HL-60 (cell line): ENCODE results near the gene ZCCHC9.
"Not testable (repeated sequence)": the region's sequence is repeated elsewhere in the genome, so short reads cannot be mapped to it uniquely, and the experiment has no call there.

Source experiments
- DNase-seq, 2 experiments: peaks; one replicate each; pipeline ENCODE4 v3.0.0-alpha.2; 2010 to 2020; ENCODE audit warnings: low read depth in 1 of 2, low spot score in 1 of 2
- H3K27ac ChIP-seq: fragments of 250-450 bp; sonication (Bioruptor Pico); replicated peaks from 2 replicates; pipeline ENCODE4 v1.5.1; 2020; ENCODE audit warnings: mild to moderate bottlenecking, moderate library complexity
- H3K27me3 ChIP-seq: fragments of 250-450 bp; sonication (Bioruptor Pico); 2 replicates; pipeline ENCODE4 v1.5.1; 2021; ENCODE audit warnings: mild to moderate bottlenecking, moderate library complexity; ENCODE audit not compliant: insufficient read depth, poor library complexity, severe bottlenecking
- H3K4me3 ChIP-seq: replicated peaks from 2 replicates; pipeline ENCODE4 v1.5.1; 2011; ENCODE audit warnings: mild to moderate bottlenecking, control low read depth, low read length; ENCODE audit not compliant: insufficient read depth
- CTCF ChIP-seq: IDR thresholded peaks from one replicate; pipeline ENCODE4 v1.5.1; 2011; ENCODE audit warnings: low read length, control low read depth, inconsistent platforms; ENCODE audit not compliant: insufficient read depth
- GABPA ChIP-seq: IDR thresholded peaks from 2 replicates; pipeline ENCODE4 v1.6.1; 2012; ENCODE audit warnings: low read depth
- POLR2AphosphoS5 ChIP-seq: IDR thresholded peaks from 2 replicates; pipeline ENCODE4 v1.6.1; 2012; ENCODE audit warnings: low read depth
- REST ChIP-seq: IDR thresholded peaks from 2 replicates; pipeline ENCODE4 v1.6.1; 2012; ENCODE audit warnings: low read depth; ENCODE audit not compliant: insufficient replicate concordance
- SPI1 ChIP-seq: IDR thresholded peaks from 2 replicates; pipeline ENCODE4 v1.6.1; 2012; ENCODE audit warnings: low read depth, mild to moderate bottlenecking, borderline replicate concordance

ZCCHC9 gene

GRCh38 chr5:81253875-81254274 lies 47.5 kb upstream of the ZCCHC9 start:
- no peak overlapping the region for H3K27ac ChIP-seq
- TF ChIP-seq CTCF: no peak
- no peak for TF ChIP-seq POLR2AphosphoS5
- TF ChIP-seq SPI1: no peak
- TF ChIP-seq GABPA: no peak
- TF ChIP-seq REST: no peak
- H3K4me3 ChIP-seq: no peak overlapping the region
- H3K27me3 ChIP-seq: no peaks in the 10 kb centered on the region
- DNase-seq: no peak

GRCh38 chr5:81254886-81255559 lies 46.4 kb upstream of the ZCCHC9 start:
- no peak for DNase-seq
- no peak overlapping the region for H3K4me3 ChIP-seq
- no peak overlapping the region for H3K27ac ChIP-seq
- TF ChIP-seq REST (no peak), GABPA (no peak), POLR2AphosphoS5 (no peak), CTCF (no peak), SPI1 (no peak)
- no peaks in the 10 kb centered on the region for H3K27me3 ChIP-seq

GRCh38 chr5:81256766-81257165 lies 44.6 kb upstream of the ZCCHC9 start:
- Histone ChIP-seq H3K27ac (no peak overlapping the region), H3K27me3 (no peaks in the 10 kb centered on the region), H3K4me3 (no peak overlapping the region)
- DNase-seq: no peak
- TF ChIP-seq SPI1 (no peak), REST (no peak), POLR2AphosphoS5 (no peak), CTCF (no peak), GABPA (no peak)

GRCh38 chr5:81262796-81263195 lies 38.6 kb upstream of the ZCCHC9 start:
- not testable (repeated sequence) for H3K27me3 ChIP-seq, H3K27ac ChIP-seq, H3K4me3 ChIP-seq, DNase-seq
